ENCODE measurements around the gene C17orf58.

Gene C17orf58

DNA sequence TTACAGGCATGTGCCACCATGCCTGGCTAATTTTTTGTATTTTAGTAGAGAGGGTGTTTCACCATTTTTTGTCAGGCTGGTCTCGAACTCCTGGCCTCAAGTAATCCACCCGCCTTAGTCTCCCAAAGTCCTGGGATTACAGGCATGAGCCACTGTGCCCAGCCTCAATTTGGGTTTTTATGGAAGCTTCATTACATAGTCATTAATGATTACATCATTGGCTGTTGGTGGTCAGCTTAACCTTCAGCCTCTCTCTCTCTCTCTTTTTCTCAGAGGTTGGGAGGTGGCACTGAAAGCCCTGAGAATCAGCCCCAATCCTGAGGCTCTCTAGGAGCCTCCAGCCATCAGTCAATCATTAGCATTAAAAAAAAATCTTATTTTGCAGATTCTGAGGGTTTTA is 45.3 kb downstream of the C17orf58 start:
- DNase-seq (ENCODE audit: low spot score) = no peak

DNA sequence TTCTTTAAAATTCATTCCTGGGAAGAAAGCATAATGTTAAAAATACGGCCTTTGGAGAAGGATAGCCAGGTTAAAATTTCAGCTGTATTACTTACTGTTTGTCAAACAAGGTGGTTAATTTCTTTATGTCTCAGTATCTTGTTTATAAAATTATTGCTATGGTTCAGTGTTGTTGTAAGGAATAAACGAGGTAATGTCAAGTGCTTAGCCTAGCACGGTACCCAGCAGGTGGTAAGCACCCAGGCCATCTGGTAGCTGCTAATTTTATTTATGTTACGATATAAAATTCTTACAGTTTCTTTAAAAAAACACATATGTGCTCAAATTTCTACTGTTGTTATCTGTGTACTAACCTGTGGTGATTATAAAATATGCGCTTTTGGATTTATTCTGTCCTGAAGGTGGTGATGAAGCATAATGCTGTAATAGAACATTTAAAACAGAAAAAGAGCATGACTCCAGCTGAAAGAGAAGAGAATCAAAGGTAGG is 48.9 kb downstream of the C17orf58 start:
- no peak for DNase-seq (ENCODE audit: low spot score)

DNA sequence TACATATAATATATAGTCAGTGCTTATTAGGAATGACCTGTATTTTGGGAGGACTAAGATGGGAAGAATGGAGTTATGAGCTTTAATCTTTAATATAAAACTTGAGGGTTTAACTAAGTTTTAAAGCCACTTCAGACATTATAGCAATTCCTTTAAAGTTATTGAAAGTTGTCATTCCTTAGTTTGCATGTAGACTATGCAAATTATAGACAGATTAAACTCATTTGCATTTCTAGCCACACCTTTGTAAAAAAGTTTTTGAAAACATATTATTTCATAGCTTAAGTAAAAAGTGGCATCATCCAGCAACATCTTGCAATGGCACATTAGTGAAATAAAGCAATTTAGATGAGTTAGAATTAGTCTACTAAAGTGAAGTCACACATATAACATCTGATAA is 49.8 kb downstream of the C17orf58 start:
- no peak for DNase-seq (ENCODE audit: low spot score)

DNA sequence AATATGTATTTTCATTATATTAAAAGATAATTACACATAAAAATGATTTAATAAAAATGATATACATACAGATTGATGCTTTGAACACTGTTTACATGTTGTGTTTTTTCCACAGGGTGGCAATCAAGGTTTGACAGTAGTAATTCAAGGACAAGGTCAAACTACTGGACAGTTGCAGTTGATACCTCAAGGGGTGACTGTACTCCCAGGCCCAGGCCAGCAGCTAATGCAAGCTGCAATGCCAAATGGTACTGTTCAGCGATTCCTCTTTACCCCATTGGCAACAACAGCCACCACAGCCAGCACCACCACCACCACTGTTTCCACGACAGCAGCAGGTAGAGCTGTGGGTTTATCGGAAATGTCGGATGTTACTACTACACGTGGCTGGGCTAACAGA is 52.2 kb downstream of the C17orf58 start:
- no peak for DNase-seq (ENCODE audit: low spot score)

GRCh38 chr17:67942810-67943209 is 53.5 kb downstream of the C17orf58 start:
- peak; percentile 23 for DNase-seq (ENCODE audit: low spot score)

Data from GM03348 (cell line).